Activated CD4-positive, alpha-beta T cell treated with anti-CD3 and anti-CD28 coated beads for 48 hours (primary cell): ENCODE results near the gene HBA2.
A peak's percentile ranks its signal among the peaks of the same experiment; 100 is the strongest.
"Not testable (repeated sequence)": the region's sequence is repeated elsewhere in the genome, so short reads cannot be mapped to it uniquely, and the experiment has no call there.

Experiments
- DNase-seq: peaks from one replicate; pipeline ENCODE4 v3.0.0-alpha.2; 2020

Gene HBA2

DNA sequence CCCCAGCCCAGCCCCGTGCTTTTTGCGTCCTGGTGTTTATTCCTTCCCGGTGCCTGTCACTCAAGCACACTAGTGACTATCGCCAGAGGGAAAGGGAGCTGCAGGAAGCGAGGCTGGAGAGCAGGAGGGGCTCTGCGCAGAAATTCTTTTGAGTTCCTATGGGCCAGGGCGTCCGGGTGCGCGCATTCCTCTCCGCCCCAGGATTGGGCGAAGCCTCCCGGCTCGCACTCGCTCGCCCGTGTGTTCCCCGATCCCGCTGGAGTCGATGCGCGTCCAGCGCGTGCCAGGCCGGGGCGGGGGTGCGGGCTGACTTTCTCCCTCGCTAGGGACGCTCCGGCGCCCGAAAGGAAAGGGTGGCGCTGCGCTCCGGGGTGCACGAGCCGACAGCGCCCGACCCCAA, 3.3 kb downstream of the HBA2 start:
- DNase-seq, result not testable (repeated sequence)

DNA sequence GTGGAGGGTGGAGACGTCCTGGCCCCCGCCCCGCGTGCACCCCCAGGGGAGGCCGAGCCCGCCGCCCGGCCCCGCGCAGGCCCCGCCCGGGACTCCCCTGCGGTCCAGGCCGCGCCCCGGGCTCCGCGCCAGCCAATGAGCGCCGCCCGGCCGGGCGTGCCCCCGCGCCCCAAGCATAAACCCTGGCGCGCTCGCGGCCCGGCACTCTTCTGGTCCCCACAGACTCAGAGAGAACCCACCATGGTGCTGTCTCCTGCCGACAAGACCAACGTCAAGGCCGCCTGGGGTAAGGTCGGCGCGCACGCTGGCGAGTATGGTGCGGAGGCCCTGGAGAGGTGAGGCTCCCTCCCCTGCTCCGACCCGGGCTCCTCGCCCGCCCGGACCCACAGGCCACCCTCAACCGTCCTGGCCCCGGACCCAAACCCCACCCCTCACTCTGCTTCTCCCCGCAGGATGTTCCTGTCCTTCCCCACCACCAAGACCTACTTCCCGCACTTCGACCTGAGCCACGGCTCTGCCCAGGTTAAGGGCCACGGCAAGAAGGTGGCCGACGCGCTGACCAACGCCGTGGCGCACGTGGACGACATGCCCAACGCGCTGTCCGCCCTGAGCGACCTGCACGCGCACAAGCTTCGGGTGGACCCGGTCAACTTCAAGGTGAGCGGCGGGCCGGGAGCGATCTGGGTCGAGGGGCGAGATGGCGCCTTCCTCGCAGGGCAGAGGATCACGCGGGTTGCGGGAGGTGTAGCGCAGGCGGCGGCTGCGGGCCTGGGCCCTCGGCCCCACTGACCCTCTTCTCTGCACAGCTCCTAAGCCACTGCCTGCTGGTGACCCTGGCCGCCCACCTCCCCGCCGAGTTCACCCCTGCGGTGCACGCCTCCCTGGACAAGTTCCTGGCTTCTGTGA, 4.1 kb downstream of the HBA2 start, which contains the start of gene HBA1:
HBA1 (plus strand) TSS at position 204 of the 906 bp plus-strand sequence; CDS start at position 241, 37 bp downstream.
- peak; percentile 18 for DNase-seq

DNA sequence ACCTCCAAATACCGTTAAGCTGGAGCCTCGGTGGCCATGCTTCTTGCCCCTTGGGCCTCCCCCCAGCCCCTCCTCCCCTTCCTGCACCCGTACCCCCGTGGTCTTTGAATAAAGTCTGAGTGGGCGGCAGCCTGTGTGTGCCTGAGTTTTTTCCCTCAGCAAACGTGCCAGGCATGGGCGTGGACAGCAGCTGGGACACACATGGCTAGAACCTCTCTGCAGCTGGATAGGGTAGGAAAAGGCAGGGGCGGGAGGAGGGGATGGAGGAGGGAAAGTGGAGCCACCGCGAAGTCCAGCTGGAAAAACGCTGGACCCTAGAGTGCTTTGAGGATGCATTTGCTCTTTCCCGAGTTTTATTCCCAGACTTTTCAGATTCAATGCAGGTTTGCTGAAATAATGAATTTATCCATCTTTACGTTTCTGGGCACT, 4.7 kb downstream of the HBA2 start:
- DNase-seq, result no peak

DNA sequence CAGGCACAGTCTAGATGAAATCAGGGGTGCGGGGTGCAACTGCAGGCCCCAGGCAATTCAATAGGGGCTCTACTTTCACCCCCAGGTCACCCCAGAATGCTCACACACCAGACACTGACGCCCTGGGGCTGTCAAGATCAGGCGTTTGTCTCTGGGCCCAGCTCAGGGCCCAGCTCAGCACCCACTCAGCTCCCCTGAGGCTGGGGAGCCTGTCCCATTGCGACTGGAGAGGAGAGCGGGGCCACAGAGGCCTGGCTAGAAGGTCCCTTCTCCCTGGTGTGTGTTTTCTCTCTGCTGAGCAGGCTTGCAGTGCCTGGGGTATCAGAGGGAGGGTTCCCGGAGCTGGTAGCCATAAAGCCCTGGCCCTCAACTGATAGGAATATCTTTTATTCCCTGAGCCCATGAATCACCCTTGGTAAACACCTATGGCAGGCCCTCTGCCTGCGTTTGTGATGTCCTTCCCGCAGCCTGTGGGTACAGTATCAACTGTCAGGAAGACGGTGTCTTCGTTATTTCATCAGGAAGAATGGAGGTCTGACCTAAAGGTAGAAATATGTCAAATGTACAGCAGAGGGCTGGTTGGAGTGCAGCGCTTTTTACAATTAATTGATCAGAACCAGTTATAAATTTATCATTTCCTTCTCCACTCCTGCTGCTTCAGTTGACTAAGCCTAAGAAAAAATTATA, 5.4 kb downstream of the HBA2 start:
- DNase-seq, result no peak

DNA sequence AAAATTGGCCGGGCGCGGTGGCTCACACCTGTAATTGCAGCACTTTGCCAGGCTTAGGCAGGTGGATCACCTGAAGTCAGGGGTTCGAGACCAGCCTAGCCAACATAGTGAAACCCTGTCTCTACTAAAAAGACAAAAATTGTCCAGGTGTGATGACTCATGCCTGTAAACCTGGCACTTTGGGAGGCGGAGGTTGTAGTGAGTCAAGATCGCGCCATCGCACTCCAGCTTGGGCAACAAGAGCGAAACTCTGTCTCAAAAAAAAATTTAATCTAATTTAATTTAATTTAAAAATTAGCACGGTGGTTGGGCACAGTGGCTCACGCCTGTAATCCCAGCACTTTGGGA, 6.0 kb downstream of the HBA2 start:
- DNase-seq, result no peak

DNA sequence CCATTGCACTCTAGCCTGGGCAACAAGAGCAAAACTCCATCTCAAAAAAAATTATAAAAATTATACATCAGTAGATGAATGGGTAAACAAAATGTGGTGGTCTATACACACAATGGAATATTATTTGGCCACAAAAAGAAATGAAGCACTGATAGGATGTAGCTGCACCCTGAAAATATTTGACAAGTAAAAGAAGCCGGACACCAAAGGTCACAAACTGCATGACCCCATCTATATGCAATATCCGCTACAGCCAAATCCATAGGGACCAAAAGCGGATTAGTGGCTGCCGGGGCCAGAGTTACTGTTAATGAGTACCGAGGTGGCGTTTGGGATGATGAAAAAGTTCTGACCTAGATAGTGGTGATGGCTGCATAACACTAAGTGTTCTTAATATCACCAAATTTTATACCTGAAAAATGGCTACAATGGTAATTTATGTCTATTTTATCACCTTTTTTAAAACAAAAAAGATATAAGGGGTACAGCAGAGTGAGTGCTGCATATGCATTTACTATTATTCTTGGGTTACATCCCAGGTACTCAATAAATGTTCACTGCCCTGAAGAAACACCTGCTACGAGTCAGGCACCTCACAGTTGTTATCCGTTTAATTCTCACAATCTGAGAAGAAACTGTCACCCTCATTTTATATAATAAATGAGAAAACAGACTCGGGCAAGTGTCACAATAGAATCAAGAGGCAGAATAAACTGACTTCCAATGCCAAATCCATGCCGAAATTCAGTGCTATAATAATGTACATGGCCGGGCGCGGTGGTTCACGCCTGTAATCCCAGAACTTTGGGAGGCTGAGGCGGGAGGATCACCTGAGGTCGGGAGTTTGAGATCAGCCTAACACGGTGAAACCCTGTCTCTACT, 6.8 kb downstream of the HBA2 start:
- DNase-seq, result no peak

DNA sequence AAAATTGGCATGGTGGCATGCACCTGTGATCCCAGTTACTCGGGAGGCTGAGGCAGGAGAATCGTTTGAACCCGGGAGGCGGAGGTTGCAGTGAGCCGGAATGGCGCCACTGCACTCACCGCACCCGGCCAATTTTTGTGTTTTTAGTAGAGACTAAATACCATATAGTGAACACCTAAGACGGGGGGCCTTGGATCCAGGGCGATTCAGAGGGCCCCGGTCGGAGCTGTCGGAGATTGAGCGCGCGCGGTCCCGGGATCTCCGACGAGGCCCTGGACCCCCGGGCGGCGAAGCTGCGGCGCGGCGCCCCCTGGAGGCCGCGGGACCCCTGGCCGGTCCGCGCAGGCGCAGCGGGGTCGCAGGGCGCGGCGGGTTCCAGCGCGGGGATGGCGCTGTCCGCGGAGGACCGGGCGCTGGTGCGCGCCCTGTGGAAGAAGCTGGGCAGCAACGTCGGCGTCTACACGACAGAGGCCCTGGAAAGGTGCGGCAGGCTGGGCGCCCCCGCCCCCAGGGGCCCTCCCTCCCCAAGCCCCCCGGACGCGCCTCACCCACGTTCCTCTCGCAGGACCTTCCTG, 7.5 kb downstream of the HBA2 start, which contains the start of gene HBQ1:
HBQ1 (plus strand) TSS at position 359 of the 575 bp plus-strand sequence; CDS start at position 387, 28 bp downstream.
- DNase-seq, result peak; percentile 45

DNA sequence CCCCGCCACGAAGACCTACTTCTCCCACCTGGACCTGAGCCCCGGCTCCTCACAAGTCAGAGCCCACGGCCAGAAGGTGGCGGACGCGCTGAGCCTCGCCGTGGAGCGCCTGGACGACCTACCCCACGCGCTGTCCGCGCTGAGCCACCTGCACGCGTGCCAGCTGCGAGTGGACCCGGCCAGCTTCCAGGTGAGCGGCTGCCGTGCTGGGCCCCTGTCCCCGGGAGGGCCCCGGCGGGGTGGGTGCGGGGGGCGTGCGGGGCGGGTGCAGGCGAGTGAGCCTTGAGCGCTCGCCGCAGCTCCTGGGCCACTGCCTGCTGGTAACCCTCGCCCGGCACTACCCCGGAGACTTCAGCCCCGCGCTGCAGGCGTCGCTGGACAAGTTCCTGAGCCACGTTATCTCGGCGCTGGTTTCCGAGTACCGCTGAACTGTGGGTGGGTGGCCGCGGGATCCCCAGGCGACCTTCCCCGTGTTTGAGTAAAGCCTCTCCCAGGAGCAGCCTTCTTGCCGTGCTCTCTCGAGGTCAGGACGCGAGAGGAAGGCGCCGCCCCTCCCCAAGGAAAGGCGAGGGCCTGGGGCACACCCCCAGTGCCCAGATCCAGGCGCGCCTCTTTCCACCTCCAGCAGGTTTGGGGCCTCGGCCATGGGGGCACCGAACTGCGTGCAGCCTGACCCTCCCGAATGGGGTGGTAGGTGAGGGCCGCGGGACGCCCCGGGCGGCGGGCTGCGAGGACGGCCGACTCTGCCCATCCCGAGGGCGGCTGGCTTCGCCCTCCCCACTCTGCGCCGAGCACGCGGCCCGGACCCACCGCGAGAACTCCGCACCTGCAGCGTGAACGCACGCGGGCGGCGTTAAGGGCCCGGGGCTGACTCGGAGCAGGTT, 8.2 kb downstream of the HBA2 start:
- DNase-seq, result peak; percentile 92

DNA sequence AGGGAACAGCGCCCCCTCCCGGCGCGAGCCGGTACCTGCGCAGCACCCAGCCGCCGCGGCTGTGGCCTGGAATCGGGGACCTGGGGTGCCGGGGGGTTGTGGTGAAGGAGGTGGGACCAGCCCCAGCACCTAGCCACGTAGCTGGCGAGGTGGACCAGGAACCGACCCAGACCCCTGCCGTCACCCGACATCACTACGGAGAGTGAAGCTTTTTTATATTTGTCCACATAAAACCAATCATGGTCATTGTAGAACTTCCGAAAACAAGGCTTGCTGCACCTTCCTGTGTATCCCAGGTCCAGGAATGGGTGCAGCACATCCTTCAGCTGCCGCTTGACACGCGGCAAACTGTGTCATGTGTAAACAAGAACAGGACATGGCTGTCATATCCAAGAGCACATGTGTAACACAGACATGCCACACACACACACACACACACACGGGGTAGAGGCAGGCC, 8.9 kb downstream of the HBA2 start:
- DNase-seq, result no peak

DNA sequence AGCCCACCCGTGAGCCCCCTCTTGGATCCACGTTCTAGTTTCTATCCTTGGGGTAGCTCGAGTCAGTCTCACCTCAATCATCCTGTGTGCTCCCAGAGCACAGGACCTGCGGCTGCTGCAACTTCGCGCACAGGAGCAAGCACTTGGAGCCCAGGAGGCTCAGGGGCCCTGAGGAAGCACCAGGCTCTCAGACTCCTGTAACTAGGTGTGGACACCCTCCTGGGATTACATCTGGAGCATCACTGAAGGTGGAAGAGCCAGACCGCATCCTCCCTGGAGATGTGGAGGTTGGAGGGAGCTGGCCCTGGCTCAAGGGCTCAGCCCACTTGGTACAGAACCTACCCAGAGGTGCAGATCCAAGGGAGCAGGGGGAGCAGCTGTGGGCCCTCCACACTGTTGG, 10.3 kb downstream of the HBA2 start:
- DNase-seq, result no peak

DNA sequence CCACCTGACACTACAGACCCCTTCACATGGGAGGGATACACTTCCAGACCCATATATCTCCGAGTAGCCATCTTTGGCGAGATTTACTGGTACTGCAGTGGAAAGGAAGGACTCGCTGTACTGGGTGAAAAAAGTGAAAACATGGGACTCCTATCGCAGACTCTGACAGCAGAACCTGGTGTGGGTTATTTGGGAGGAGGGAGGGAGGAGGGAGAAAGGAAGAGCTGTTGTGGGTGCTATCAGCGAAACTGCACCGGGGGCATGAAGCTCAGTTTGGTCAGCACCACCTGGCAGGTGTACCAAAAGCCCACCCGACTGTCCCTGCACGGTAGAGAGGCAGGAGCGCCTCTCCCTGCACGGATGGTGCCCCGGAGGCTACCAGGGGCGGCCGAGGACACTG, 12.5 kb downstream of the HBA2 start:
- no peak for DNase-seq

DNA sequence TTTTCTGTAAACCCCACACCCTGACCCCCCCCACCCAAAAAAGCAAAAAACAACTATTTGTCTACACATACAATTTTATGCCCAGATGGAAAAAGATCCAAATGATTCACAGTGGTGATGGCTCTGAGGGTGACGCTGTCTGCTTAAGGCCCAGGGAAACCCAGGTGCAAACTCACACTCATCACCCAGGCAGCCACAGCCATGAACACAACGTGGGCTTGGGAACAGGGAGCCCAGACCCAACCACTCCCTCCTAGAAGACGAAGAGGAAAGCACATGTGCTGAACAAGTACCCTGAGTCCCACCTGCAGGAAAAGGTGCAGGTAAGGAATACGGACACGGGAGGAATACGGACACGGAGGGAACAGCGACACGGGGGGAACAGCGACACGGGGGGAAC, 13.0 kb downstream of the HBA2 start:
- no peak for DNase-seq

DNA sequence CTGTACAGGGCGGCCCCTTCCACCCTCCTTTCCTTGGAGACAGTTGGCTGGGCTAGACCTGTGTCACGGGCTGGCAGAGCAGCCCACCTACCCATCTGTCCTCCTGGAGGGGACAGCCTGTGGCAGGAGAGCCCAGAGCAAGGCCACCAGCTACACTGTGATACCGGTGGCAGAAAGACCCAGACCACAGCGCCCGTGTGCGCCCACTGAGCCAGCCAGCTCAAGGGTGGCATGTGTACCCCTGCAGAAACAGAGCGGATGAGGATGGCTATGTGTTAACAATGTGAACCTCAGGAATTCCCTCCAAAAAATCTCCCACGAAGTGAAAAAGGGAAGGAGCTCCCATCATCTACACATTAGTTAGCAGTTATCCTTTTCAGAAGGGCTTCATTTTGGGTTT, 14.7 kb downstream of the HBA2 start:
- no peak for DNase-seq

DNA sequence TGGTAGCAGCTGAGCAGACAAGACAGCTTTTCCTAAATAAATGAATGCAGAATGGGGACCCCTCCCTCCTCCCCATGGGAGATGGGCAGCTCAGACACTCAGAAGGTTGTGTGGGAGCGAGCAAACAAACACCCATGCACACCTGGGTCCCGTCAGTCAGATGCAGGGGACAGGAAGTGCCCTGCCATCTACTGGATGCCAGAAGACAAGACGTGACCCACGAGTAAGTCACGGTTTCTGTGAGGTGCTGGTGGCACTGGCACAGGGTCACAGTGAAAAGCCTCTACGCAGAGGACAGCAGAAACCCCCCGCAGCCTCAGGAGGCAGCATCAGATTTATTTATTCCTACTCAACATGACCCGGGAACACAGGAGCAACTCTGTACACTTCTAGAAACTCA, 16.0 kb downstream of the HBA2 start:
- peak; percentile 49 for DNase-seq

DNA sequence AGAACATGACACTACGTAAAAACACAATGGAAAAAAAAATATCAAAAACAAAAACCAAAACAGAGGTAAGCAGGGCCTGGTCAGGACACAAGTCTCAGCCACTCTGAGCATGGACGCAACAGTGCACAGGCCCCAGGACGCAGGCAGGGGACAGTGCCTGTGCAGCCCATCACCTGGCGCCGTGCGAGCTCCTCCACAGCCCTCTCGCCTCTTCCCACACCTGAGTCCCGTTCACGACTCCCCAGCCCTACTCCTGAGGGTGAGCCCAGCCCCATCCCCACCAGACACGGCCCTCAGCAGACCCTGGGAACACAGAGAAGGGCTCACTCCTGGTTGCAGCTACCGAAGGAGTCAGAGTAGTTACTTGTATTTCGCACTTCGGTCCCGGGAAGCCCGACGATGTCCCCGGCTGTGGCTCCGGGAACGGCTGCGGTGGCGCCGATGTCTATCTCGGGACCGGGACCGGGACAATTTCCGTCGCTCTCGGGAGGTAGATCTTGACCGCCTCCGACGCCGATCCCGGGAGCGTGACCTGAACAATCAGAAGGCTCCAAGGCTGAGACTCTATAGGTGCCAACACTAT, 17.0 kb downstream of the HBA2 start:
- DNase-seq, result no peak

DNA sequence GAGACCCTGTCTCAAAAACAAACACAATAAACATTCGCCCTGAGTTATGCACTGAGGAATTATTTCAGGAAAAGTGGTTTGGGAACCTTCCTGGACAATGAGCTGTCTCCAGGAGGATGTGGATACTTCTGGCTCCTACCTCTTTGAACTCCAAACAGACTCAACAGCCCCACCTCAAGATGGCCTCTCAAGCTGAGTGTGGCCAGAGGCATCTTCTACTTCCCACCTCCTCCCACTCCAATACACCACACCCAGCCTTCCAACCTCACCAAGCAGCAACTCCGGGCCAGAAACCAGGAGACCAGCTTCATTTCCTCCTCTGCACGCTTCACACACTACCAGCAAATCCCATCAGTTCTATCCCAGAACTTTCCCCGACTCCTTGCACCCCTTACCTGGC, 19.2 kb downstream of the HBA2 start:
- no peak for DNase-seq

DNA sequence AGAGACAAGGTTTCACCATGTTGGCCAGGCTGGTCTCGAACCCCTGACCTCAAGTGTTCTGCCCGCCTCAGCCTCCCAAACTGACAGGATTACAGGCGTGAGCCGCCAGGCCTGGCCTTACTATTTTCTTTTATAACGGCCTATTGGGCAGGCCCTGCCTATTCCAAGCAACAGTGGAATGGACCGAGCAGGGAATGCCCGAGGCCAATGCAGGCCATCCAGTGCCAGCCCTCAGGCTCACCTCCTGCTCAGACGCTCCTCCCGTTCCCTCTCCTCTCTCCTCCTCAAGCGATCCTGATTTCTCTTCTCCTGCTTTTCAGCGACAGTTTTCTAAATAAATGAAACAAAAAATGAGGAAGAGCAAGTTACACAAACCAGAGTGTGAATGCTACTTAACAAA, 20.0 kb downstream of the HBA2 start:
- no peak for DNase-seq

DNA sequence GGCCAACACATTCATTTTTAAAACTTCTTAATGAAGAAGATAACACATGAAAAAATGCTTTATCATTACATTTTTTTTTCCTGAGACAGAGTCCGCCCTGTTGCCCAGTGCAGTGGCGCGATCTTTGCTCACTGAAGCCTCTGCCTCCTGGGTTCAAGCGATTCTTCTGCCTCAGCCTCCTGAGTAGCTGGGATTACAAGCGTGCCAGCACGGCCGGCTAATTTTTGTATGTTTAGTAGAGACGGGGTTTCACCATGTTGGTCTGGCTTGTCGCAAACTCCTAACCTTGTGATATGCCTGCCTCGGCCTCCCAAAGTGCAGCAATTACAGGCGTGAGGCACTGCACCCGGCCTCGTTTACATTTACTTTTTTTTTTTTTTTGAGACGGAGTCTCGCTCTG, 20.8 kb downstream of the HBA2 start:
- no peak for DNase-seq

DNA sequence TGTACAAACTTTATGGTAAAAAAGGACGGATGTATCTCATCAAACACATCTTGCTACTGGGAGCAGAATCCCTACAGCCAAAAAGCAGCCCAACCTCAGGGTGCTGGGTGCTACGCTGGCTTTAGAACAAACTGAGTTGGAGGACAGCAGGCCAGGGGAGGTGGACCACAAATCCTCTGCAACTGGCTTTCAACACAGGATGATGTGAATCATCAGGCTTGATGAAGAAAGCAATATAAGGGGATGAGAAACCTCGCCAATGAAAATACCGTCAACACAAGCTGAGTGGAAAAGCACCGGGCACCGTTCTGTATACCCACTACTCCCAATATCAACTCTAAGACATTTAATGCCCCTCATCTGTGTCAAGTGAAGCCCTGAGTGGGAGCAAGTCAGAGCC, 21.8 kb downstream of the HBA2 start:
- DNase-seq, result no peak

DNA sequence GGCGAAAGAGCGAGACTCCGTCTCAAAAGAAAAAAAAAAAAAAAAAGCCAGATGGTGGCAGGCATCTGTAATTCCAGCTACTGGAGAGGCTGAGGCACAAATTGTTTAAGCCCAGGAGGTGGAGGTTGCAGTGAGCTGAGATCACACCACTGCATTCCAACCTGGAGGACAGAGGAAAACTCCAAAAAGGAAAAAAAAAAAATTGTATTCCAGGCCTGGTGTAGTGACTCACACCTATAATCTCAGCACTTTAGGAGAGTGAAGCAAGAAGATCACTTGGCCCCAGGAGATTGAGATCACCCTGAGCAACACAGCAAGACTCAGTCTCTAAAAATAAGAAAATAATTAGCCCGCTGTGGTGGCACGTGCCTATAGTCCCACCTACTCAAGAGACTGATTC, 27.7 kb downstream of the HBA2 start:
- no peak for DNase-seq

DNA sequence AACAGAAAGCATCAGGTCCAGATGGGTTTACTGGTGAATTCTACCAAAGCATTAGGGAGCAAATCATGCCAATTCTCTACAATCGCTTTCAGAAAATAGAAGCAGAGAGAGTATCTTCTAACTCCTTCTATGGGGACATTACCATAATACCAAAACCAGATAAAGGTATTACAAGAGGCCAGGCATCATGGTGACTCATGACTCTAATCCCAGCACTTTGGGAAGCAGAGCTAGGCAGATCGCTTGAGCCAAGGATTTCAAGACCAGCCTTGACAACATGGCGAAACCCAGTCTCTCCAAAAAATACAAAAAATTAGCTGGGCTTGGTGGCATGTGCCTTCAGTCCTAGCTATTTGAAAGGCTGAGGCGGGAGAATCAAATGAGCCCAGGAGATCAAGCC, 30.6 kb downstream of the HBA2 start:
- no peak for DNase-seq
